Activated CD4-positive, CD25-positive, alpha-beta regulatory T cell (primary cell): ENCODE data around the gene HCAR3.

Source experiments
- DNase-seq, 4 experiments: peaks; one replicate each; lab custom pipeline; 2025; lab: John Stamatoyannopoulos, UW

The HCAR3 gene

DNA sequence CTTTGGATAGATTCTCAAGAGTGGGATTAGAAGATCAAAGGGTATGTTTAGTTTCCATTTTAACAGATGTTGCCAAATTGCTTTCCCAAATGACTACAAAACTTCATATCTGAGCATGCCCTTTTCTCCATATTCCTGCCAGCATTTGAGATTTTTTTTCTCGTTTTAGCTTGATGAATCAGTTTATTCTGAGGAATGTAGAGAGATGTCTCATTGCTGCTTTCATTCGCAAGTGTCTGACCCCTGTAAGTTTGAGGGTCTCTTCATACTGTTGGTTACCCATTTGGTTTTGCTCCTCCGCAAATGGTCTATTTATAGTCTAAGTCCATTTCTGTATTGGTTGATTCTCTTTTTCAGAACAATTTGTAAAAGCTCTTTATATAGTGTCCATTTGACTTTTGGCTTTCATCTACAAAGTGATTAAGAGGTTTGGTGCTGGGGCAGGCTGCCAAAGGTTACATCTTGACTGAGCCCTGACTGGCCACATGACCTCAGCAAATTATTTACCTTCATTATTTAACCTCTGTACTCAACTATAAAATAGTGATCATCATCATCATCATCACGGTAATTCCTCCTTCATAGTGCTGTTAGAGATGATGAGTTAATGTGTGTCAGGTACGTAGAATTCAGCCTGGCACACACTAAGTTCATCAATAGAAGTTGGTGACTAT lies 47.1 kb downstream of the HCAR3 start:
- DNase-seq: no peak

DNA sequence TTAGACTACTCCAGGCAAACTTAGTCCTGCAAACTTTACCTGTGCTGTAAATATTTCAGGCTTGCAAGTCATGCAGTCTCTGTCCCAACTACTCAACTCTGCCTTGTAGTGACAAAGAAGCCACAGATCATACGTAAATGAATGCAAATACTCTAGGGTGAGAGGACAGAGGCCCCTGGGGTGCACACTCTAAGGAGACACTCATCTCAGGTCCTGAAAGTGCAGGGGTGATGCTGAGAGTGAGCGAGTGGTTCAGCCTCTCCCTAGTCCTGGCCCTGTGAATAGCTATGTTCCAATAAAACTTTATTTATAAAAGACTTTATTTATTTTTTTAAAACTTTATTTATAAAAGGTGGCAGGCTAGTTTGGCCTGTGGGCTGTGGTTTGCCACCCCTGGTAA lies 48.3 kb downstream of the HCAR3 start:
- no peak for DNase-seq

DNA sequence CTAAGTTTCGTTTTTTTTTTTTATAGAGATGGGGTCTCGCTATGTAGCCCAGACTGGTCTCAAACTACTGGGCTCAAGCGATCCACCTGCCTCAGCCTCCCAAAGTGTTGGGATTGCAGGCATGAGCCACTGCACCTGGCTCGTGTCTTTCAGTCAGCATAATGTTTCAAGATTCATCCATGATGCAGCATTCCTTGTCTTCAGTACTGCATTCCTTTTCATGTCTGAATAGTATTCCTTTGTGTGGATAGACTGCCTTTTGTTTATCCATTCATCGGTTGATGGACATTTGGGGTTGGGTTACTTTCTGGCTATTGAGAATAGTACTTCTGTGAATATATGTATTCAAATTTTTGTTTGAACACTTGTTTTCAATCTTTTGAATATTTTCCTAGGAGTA lies 50.9 kb downstream of the HCAR3 start:
- DNase-seq: no peak

DNA sequence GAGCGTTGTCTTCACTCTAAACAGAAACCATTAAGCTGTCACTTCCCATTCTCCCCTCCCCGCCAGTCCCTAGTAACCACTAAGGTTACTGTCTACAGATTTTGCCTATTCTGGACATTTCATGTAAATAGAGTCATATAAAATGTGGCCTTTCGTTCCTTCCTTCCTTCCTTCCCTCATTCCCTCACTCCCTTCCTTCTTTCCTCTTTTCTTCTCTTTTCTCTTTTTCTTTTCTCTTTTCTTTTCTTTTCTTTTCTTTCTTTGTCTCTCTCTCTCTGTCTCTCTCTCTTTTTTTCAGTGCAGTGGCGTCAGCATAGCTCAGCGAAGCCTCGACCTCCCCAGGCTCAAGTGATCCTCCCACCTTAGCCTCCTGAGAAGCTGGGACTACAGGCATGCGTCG lies 51.3 kb downstream of the HCAR3 start:
- DNase-seq: no peak
